NCI-H748 treated with DMSO at 0.1 percent for 48 hours (cell line): ENCODE results near the gene HSFX4.
"Not testable (repeated sequence)": the region's sequence is repeated elsewhere in the genome, so short reads cannot be mapped to it uniquely, and the experiment has no call there.

Source experiments
- DNase-seq: peaks from one replicate; lab custom pipeline; 2025; lab: John Stamatoyannopoulos, UW

The HSFX4 gene

GRCh38 chrX:149929400-149929799 is at the start of gene HSFX4:
Gene HSFX4, plus strand, starts transcription at chrX:149929573. Its CDS starts 72 bp downstream, at chrX:149929645.
- DNase-seq = not testable (repeated sequence)

- no peak for DNase-seq
Measured at GRCh38 chrX:149881081-149881711, 48.2 kb upstream of the HSFX4 start, which contains the start of gene MAGEA8. Gene MAGEA8, plus strand, starts transcription at chrX:149881183. Its CDS starts 3,090 bp downstream, at chrX:149884273.

DNA sequence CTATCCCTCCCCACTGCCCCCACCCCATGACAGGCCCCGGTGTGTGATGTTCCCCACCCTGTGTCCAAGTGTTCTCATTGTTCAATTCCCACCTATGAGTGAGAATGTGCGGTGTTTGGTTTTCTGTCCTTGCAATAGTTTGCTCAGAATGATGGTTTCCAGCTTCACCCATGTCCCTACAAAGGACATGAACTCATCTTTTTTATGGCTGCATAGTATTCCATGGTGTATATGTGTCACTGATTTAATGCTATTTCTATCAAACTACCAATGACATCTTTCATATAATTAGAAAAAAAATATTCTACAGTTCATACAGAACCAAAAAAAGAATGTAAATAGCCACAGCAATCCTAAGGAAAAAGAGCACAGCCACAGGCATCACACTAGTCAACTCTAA is 38.5 kb upstream of the HSFX4 start:
- DNase-seq = not testable (repeated sequence)

GRCh38 chrX:149898554-149898953 is 30.8 kb upstream of the HSFX4 start:
- DNase-seq = no peak

- DNase-seq = no peak
Measured at GRCh38 chrX:149903889-149904748, 25.3 kb upstream of the HSFX4 start.

DNA sequence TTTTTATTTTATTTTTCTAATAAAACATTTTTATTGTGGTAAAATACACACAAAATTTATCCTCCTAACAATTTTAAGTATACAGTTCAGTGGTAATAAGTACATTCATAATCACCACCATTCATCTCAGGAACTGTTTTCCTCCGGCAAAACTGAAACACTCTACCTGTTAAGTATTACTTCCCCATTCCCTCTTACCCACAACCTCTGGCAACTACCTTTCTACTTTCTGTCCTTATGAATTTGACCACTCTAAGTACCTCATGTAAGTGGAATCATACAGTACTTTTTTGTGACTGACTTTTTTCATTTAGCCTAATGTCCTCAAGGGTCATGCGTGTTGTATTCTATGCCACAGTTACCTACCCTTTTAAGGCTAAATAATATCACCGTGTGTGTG is 21.1 kb upstream of the HSFX4 start:
- no peak for DNase-seq

DNA sequence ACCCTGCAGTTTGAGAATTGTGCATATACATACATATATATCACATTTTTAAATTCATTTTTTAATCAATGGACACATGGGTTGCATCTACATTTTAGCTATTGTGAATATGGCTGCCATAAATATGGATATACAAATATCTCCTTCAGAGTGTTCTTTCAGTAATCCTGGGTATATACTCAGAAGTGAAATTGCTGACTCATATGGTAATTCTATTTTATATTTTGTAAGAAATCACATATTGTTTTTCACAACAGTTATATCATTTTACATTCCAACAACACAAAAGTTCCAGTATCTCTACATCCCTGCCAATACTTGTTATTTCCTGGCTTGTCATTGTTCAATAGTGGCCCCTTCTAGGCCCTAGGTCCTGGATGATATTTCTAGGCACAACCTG is 20.6 kb upstream of the HSFX4 start:
- DNase-seq = no peak

DNA sequence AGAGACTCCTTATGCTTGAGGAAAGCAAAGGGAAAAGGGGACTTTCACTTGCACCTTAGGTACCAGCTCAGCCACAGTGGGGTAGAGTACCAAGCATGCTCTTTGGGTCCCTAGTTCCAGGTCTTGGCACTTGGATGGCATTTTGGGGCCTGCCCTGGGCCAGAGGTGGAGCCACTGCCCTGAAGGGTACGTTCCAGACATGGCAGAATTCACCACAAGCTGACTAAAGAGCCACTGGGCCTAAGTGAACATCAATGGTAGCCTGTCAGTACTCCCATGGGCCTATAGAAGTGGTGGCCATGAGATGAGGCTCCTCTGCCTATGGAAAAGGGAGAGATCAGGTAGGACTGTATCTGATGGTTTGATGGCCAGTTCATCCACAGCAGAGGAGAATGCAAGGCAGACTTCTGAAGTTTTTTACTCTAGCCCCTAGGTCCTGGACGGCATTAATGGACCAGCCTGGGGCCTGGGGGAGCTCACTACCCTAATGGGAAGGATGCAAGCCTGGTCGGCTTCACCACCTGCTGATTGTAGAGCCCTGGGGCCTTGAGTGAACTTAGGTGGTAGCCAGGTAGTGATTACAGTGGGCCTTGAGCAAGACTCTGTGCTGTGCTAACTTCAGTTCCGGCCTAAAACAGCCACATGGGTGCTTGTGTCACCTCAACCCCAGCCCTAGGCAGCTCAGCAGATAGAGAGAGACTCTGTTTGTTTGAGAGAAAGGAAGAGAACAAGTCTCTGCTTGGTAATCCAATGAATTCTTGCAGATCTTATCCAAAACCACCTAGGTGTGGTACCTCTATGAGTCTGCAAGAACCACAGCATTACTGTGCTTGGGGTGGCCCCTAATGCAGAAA is 19.8 kb upstream of the HSFX4 start:
- DNase-seq = no peak

DNA sequence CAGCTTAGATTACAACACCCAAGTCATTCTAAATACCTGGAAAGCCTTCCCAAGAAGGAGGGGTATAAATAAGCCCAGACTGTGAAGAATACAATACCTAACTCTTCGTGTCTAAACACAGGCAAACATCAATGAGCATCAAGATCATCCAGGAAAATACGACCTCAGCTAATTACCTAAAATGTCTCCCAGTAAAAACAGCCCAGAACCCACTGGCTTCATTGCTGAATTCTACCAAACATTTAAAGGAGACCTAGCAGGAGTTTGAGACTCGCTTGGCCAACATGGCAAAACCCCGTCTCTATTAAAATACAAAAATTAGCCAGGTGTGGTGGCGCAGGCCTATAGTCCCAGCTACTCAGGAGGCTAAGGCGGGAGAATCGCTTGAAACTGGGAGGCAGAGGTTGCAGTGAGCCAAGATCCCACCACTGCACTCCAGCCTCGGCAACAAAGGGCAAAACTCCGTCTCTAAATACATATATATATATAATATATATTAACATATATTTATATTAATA is 19.1 kb upstream of the HSFX4 start:
- DNase-seq = no peak

DNA sequence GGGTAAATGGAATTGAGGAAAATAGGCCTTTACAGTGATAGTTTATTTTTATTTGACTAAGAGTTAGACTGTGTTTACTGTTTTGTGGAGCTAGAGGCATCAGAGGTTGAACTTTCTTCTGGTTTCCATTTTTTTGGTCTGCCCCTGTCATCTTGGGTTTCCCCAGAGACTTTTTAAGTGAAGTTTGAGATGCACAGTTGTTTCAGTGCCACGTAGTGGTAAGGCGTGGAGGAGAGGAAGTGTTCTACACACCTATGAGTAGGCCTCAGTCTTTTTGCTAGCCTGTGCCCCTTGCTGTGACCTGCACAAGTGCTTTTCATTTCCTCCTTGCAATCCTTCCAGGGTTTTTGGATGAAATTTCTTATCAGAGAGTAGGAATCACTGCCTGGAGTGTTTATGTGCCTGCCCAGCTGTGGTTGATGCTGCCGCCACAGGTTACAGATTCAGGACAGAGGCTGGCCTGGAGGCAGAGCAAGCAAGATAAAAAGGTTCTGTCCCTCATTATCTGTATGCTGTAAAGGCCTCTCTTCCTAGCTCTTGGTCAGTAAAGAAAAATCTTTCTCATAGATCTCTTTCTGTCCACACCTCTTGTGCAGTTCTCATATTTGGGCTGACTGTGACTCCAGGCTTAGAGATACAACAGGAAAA is 12.5 kb upstream of the HSFX4 start:
- no peak for DNase-seq

DNA sequence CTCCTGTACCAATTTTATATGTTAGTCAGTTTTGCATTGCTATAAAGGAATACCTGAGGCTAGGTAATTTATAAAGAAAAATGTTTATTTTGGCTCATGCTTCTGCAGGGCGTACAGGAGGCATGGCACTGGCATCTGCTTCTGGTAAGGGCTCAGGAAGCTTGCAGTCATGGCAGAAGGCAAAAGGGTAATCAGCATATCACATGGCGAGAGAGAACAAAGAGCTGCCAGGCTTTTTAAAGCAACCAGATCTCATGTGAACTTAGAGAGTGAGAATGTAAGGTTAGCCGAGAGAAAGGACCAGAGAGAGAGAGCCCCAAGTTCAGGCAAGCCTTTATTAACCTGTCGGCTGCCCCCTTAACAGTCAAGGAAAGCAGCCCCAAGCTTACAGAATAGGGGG is 5.5 kb upstream of the HSFX4 start:
- not testable (repeated sequence) for DNase-seq

DNA sequence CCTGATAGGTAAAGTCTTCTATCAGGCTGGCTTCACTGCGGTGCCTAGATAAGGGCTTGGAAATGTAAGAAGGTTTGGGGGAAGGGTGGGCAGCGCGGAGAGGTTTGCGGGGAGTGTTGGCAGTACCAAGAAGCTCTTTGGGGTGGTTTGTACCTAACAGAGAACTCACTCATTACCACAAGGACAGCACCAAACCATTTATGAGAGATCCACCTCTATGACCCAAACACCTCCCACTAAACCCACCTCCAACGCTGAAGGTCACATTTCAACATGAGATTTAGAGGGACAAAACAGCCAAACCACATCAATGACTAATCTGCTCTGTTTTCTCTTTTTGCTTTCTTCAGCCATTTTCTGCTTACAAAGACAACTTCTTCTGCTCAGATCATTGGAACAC is 4.9 kb upstream of the HSFX4 start:
- not testable (repeated sequence) for DNase-seq

DNA sequence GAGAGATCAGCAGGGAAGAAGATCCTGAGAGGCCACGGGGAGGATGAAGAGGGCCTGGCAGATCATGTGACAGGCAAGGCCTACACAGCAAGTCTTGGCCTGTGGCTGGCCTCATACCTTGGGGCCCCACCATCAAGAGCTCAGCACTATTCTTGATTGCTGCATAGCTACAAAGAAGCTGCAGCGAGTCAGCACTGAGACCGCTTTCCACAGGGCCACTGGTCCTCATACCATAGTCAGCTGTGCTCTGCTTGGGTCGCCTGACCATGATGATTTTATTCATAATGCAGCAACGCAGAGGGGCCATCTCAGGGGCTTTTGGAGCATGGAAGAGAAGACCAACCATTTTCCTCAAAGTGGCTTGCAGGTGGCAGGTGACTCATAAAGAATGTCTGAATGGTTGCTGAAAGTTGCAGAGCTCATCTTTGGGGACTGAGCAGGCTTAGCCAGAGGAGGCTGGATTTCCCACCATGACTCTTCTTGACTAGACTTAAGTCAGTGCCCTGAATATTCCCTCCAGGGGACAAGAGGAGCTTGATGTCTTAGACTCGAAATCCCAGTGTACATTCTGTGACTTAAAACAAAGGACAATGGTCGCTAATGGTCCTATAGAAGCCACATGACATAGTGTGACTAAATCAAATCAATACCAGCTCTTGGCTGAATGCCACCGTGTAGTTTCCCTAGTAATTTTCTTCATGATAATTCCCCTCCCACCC is 2.0 kb upstream of the HSFX4 start:
- DNase-seq = not testable (repeated sequence)

GRCh38 chrX:149927964-149928258 is 1.5 kb upstream of the HSFX4 start:
- DNase-seq = not testable (repeated sequence)

DNA sequence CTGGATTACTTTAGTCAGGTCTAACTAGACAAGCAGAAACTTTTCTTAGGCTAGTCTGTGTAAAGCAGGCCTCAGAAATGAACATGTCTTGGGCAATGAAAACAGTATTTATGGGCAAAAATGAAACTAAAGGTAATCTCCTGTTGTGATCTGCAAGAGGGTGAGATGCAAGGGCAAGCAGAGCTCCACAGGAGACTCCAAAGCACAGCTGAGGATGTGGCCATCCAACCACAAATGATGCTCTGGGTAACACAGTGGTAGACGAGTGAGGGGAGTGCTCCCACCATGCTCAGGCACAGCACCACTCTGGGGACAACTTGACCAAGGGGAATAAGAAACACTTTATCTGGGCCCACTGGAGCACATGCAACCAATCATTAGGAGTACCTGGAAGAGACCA is 738 bp upstream of the HSFX4 start:
- not testable (repeated sequence) for DNase-seq

- not testable (repeated sequence) for DNase-seq
Measured at GRCh38 chrX:149931355-149931754, 2.0 kb downstream of the HSFX4 start.

DNA sequence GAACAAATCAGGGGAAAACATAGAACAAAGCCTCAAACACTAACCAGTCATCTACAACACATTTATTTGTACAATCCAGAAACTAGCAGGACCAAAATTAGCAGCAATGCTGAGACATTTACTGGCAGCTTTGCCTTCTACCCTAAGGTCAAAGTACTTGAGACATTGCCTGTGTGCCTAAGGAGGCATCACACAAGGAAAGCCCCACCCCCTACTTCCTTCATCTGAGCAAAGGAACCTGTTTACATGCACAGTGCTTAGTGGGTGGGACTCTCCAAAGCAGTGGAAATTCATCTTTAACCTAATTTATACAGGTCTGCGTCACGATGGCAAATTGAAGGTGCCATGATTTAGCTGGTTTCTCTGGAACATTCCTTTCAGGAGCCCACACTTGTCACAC is 2.8 kb downstream of the HSFX4 start:
- DNase-seq = not testable (repeated sequence)

DNA sequence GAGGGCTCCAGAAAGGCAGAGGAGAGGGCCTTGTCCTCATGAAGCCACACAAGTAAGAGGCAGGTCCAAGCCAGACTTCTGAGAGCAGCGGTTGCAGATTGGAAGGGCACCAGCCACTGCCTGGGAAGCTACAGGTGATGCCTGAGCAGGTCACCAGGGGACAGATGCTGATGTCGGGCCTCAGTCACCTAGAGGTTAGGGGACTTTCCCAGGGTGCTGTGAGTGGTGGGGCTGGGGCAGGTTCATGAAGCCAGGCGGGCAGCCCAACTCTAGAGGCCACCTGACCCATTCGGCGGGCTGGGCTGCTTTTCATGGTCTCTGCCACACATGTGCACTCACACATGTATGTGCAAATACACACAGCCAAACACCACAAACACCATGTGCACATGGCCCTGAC is 3.6 kb downstream of the HSFX4 start:
- not testable (repeated sequence) for DNase-seq

DNA sequence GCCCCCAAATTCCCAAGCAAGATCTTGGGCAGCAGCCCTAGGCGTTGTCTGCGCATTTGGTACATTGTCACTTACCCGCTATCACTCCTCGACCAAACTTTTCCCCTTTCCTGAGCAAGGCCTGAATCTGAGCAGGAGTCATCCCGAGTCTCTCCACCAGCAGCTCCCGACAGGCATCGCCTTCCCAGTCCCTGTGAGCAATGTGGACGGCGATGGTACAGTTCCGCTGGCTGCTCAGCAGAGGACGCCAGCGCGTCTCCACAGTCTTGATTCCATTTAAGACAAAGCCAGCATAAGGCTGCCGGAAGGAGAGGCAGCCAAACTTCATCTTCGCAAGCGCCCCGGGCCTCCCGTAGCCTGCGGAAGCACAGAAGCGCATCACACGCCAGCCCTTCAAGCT is 4.2 kb downstream of the HSFX4 start:
- DNase-seq = not testable (repeated sequence)

GRCh38 chrX:149937328-149937727 is 8.0 kb downstream of the HSFX4 start:
- not testable (repeated sequence) for DNase-seq

GRCh38 chrX:149937871-149938426 is 8.6 kb downstream of the HSFX4 start:
- no peak for DNase-seq
